HG03565 (cell line): ENCODE data around the gene PLXNA2.
A peak's percentile ranks its signal among the peaks of the same experiment; 100 is the strongest.

ENCODE experiments used
- ATAC-seq: cut with Tn5 transposase; IDR thresholded peaks from one replicate; pipeline ENCODE4 v1.9.1; 2021; ENCODE audit warnings: mild to moderate bottlenecking, moderate library complexity; ENCODE audit not compliant: unreplicated experiment

The PLXNA2 gene

DNA sequence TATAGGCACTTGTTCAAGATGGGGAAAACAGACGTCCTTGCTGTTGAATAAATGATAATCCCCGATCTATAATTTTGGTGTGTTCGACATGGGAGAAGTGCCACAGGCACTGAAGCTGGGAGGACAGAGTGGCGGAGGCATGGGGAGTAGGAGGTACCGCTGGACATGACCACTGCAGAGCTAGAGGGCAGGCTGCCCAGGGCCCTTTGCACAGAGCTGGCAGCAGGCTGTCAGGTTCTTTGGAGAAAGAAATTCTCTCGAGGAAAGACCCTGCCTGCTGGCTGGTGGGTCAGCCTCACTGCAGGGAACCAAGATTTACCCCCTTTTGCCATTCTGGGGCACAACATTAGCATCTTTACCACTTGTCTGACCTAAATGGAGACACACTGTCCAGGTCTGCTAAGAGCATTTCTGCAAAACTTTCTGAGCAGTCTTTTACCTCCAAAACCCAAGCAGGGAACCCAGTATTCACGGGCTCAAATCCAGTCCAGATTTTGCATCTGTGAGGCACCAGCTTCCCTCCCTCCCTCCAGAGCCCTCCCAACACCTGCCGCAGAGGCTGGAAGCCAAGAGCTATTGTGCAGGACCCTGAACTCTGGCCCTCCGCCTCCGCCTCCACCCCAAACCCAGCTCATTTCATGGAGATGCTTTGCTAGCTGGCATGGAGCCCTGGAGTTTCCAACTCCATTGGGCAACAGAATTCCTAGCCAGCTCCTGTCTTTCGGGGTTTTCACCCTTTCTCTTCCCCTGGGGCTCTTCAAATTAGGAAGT is 142.3 kb downstream of the PLXNA2 start:
- no peak for ATAC-seq

DNA sequence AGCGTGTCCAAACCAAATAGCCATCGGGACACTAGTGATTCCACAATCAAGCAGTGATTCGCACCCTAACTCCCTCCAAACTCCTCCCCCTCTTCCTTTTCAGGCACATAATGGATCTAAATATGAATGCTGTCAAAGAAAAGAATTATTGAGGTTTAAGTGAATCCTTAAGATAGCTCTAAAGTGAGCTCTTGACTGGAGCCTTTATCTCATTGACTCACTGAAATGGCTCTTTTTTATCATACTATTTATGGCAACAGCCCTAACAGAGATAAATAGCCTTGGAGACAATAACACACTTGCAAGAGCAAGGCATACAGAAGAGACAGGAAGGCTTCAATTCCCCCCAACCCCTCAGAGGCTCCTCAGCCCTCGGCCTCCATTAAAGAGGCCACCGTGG is 143.3 kb downstream of the PLXNA2 start:
- ATAC-seq, result no peak

DNA sequence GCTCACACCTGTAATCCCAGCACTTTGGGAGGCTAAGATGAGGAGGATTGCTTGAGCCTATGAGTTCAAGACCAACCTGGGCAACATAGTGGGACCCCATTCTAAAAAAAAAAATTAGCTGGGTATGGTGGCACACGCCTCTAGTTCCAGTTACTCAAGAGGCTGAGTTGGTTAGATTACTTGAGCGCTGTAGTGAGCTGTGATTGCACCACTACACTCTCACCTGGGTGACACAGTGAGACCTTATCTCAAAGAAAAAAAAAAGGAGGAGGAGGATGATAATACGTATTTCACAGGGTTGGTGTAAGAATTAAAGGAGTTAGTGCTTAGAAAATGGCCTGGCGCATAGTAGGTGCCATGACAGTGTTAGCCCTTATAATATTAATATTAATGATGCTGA is 144.1 kb downstream of the PLXNA2 start:
- no peak for ATAC-seq

DNA sequence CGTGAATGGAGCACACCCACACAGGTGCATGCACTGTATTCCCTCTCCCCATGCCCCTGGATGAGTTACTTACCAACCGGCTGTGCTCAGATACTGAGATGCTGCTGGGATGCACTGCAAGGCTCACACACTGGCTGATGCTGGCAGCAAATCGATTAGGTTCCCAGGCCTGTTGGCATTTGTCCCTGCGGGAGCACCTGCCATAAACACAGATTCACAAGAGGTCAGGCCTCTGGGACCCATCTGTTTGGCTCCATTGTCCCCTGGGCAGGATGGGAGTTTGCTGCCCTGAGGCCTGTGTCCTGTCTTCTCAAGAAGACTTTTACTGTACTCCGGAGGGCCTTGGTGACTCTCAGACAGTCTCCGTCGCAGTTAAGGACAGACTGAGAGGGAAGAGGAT is 145.4 kb downstream of the PLXNA2 start:
- ATAC-seq, result no peak

DNA sequence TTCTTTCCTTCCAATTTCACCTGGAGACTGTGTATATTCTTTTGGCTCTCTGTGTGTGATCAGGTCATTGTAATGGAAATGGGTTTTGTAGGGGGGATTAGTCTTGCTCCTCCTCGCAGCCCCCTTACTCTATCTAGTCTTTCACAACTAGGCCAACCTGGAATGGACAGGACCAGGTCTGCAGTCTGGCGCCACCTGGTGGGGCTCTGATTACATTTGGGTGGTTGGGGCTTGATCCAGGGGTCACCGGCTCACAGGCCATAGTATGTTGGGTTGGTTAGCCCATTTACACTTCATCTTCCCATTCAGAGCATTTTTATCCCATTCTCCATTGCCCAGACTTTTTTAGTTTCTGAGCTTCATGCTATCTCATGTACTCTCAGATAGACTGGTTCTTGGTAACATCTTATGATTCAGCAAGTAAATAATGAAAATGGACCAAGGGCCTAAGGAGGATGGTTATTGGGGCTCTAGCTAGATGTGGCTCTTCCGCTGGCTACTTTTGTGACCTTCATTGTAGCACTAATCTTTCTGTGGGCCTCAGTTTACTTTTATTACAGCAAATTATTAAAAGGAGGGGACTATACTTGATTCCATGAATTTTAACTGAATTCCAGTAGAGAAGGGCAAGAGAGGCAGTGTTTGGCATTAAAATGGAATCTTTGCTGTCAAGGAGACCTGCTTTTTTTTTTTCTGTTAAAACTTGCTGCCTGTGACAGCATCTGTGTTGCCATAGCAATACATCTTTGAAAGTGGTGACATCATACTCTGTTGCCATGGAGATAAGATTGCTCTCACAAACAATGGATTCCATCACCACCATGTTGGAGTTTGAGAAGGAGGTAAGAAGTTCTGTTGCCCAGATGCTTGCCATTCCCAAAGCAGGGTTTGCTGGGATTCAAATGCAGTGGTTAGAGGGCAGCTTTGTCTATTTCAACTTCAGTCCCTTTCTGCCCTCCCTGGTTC is 150.1 kb downstream of the PLXNA2 start:
- ATAC-seq, result peak; percentile 67

DNA sequence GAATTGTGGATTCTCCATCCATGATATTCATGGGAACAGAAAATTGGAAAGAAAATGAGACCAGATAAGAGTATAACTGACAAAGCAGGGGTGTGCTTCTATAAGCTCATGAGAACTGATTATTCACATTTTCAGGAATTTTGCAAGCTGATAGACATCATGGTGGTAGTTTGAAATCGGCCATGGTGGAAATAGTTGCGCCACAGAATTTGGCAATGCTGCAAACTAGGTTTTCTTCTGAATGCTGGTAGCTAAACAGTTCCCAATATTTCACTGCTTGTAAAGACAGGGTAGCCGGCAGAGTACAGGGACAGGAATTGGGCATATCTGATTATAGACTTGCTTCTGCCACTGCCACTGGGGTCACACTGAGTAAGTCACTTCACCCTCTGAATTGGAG is 151.1 kb downstream of the PLXNA2 start:
- no peak for ATAC-seq

DNA sequence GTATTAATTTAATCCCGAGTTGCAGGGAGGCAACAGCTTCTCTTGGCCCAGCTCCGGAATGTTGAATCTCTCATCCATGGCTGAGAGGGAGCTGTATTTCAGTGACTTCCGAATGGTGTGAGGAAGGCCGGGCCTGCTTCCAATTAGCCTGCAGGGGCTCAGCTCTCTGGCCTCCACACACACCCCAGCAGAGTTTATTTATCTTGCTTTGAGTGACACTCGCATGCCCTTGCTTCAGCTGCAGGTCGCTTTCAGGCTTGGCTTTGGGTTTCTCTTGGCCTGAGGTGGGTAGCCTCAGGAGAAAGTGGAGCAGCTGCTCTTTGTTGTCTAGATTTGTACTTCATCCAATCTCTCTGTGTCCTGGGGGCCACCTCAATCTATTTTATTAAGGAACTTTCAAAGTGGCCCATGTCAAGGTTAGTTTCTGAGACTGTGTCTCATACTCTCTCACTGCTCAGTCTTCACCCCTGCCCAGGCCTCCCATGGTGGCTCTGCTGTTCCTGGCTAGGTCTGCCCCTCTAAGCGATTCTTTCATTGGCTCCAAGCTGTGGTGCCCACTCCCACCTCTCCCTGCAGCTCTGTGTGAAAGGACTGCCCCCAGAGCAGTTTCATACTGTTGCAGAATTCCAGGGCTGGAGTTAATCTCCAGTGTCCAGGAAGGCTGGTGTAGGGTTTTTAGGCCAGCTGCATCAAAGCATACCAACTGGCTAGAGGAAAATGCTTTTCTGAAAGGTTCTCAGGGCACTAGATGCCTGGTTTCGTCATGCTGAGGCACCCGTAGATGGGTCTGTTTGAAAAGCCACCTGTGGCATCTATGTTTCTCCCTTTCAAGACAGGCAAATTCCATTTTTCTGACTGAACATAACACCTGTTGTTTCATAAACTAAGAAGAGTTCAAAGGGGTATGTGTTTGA is 153.5 kb downstream of the PLXNA2 start:
- ATAC-seq, result no peak

DNA sequence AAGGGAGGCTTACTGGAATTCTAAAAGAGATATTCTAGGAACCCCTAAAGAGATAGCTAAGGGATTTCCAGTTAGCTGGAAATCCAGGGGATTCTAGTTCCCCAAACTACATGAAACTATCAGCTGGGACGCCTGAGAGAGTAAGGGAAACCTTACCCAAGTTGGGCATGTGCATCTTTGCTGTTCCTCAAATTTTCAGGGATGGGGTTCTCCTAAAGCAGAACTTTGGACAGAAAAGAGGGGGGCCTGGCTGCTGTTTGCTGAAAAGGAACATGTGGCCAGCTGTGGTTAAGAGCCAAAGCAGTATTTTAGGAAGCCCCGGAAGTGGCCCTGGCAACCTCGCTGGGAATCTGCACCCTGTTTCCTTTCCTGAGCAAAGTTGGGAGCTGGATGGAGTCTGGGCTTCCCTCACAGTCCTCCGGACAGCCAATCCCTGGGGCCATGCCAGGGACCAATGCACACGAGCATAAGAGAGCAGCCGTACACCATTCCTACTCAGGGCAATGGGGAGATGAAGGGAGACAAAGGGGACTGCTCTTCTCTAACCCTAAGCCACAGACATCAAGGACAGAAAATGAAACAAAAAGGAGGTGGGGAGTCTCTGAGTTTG is 154.3 kb downstream of the PLXNA2 start:
- ATAC-seq, result no peak

DNA sequence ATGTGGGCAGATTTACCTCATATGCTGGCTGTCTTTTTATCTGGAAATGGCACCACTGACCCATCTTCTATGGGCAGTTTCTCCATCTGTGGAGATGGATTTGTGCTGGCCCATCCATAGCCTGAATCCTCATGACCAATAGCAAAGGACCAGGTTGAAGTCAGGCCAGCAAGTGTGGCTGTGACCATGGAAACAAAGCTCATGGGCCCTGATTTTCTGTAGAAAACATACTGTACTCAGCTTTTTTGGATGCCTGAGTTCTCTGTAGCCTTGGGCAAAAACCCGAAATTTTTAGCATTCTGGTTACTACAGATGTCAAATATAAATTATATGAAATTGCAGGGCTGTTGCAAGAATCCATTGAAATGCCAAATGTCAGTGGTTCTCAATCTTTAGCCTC is 155.0 kb downstream of the PLXNA2 start:
- no peak for ATAC-seq

DNA sequence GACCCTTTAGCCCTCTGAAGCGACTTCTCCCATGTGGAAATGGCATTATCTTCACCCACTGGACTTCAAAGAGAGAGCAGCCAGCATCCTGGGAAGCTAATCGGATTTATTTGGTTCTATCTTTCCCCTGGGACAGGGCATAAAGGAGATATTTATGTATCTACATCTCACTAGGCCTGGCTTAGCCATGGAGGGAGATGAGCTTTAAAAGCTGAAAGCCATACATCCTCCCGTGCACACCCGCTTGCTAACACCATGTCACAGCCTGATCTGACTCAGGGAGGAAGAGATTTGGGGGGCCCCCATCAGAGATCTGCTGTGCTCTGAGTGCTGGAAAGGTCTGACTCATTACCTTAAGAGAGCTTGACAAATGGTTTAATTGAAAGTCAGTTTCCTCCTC is 155.9 kb downstream of the PLXNA2 start:
- no peak for ATAC-seq

DNA sequence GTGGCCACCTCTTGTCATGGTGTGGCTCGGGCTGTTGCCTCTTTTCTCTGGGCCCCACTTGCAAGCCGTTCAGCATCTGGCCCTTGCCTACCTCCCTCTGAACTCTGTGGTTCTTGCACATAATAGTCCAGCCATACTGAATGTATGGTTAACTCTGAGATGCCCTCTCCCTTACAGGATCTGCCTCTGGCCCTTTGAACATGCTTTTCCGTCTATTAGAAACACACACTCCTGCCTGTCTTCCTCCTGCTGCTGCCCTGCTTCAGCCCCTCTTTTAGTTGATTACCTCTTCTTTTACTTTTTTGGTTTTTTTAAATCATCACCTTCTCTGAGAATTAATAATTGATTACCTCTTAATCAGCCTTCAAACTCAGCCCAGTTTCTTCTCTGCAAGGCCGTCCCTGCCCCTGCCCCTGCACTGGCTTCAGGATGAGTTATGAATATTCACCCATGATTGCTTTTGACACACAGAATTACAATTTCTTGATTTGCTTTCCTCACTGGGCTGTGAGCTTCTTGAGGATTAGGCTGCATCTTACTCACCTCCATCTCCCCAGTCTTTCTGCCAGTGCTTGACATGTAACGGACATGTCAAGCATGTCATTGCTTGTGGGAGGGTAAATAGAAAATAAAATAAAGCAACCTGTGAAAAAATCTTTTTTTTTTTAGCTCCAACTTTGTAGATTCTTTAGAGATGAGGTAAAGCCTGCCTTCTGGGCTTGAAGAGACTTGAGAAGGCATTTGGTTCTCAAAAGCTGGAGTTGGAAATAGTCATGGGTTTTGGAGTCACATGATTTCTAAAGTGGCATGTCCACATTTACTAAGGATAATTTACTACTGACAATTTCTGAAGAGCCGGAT is 158.3 kb downstream of the PLXNA2 start:
- ATAC-seq, result no peak

DNA sequence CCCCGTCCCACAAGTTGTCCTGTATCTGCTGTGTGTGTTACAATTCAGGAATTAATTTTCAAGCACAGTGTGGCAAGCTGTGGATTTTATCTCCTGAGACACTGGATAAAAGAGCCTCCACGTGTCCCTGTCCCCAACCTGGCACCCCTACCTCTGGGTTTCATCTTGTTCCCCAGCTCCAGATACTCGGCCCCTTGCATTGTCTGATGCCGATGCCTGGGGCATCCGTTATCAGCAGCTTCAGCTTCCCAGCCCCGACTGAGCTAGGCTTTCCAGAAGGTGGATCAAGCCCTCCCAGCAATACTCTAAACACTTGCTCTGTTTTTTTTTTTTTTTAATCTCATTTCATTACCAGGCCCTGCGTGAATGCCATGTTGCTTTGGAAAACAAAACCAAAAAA is 159.4 kb downstream of the PLXNA2 start:
- ATAC-seq, result no peak

DNA sequence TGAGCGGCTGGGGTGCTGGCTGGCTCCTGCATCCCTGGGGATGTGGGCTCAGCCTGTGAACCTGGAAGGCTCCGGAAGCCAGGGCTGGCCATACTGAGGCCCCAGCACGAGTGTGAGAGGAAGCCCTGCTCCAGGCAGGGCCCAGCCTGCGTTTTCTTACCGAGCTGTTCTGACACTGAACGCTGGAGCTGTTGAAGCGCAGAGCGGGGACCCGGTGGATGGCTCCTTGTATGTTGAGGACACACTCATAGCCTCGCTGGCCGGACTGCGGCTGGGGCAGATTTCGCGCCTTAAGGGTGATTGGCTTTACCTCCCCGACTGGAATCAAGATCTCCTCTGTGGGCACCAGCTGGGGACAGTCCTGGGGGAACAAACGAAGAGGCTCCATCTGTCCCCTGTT is 160.0 kb downstream of the PLXNA2 start:
- no peak for ATAC-seq

DNA sequence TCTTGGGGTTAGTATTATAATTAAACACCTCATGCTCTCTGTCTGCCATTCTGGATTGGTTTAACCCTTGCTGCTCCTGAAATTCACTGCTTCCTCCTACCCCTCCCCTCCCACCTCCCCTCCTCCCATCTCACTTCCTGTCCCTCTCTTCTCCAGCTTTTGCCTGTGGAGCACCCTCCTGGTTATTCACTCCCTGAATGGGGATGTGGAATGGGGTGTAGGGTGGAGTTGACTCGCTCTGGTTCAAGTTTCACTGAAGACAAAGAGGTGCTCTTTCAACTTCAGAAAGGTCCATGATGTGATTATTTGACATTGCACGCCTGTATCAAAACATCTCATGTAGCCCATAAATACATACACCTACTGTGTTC is 160.5 kb downstream of the PLXNA2 start:
- no peak for ATAC-seq

DNA sequence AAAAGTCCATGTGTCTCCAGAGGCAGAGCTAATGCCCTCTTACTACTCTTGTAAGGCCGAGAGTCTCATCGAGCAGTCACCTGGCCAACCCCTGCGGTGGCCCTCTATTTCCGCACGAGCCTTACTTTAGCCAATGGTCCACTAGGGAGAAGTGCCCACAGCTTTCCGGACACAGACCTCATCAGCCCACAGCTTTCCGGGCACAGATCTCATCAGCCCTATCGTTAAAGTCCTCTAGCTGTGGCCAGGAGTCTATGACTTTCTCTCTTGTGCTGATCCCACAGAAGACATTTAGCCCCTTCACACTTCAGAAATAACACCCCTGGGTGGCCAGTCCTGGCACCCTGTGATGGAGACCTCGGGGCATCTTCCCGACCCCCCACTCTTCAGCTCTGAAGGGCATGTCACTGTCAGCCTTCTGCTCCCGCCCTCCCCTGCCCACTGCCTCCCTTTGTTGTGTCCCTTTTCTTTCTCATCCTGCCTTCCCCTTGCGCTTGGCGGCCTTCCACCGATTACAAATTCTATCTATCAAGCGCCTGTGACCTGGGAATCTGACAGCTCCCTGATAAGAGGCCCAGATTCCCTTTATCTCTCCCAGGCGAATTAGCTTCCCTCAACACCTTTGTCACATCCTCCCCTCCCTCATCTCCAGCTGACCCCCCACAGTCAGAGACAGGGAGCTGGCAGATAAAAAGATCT is 161.0 kb downstream of the PLXNA2 start:
- no peak for ATAC-seq

DNA sequence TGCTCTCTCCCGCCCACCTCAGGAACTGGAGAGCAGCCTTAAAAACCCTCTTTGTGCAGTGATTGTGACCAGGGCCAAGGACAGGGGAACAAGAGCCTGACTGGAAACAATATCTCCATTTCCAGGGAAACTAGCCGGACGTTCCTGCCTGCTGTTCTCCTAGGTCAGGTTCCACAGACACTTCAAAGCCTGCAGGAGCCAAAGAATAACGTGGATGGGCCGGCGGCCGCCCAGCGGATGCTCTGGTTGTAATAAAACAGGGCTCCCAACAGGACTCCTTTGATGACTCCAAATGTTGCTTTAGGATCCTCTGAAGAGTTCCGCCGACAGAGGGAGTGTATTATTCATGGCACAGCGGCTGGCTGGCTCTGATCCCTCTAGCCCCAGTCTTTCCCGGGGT is 162.2 kb downstream of the PLXNA2 start:
- ATAC-seq, result no peak

DNA sequence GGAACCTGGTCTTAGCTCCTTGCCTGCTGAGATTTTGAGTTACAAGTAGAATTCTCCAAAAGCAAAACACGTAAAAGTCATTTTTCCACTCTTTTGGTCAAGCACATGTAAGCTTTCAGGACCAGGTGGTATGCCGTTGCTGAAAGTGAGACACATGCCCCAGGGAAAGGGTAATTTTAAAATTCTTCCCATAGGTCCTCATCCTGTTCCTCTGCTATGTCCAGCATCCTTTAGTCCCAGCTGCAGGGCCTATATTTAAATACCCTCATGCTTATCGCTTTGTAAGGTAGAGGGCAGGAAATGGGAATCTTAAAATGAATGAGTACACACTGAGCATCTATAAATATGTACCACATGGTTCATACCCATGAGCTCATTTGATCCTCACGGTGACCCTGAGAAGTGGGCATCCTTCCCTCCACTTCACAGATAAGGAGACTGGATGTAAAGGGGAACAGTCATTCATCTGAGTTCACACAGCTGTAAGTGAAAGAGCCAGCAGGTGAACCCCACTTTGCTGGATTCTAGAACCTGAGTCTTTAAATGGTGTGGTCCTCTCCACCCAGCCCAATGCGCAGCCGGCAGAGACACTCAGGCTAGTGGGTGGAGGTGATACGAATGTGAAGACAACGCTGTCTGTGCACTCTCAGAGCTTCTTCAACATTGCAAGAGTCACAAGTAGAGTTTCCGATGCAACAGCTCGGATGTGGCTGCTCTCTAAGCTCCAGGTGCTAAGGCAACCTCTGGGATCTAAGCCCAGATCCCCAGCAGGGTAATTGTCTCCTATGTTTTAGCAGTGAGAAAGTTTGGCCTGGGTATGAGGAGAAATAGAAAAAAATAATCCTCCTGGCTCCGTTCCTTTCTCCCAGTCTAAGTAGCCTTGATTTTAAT is 163.5 kb downstream of the PLXNA2 start:
- no peak for ATAC-seq

DNA sequence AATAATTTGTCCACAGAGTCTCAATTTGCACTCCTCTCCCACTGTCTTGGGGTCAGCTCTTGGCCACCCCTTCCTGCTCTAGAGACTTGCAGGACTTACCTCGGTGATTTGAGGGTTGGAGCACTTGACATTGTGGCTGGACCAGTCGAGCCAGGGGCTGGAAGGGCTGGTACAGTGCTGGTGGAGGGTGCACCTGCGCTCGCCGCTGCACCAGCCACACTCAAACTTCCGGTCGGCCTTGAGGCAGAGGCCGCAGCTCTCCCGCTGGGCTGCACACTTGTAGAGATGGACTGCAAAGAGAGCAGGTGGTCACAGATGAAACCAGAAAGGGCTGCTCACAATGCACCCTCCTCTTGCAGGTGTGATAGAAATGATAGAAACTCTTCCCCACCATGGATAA is 165.0 kb downstream of the PLXNA2 start:
- ATAC-seq, result no peak
